Common myeloid progenitor, CD34-positive (primary cell): Measurements from ENCODE around the gene C10orf90.

Experiments
- CTCF ChIA-PET: fragments of 350-600 bp; sonication (Branson Sonifier 250); formaldehyde crosslinking; loops from one replicate; lab custom pipeline; 2021; ENCODE audit warnings: antibody characterized with exemption; lab: Charles Lee
- POLR2A ChIA-PET: fragments of 350-600 bp; sonication (Branson Sonifier 250); formaldehyde crosslinking; loops from one replicate; lab custom pipeline; 2021; ENCODE audit warnings: antibody characterized with exemption; lab: Charles Lee
- DNase-seq, 3 donors: peaks; one replicate each; pipeline versions ENCODE4 v3.0.0 to v3.0.0-alpha.2; 2013
- H3K27ac ChIP-seq, 2 experiments: 1 replicate in 1 of 2; 2 replicates in 1 of 2; pipeline ENCODE4 v1.7.0; 2013; ENCODE audit warnings: inconsistent platforms in 2 of 2, low read length in 2 of 2, mild to moderate bottlenecking in 2 of 2, low read depth in 1 of 2, moderate library complexity in 1 of 2; ENCODE audit not compliant: severe bottlenecking in 2 of 2, insufficient read depth in 1 of 2, poor library complexity in 1 of 2
- H3K27me3 ChIP-seq, 5 experiments: replicated peaks in 2 of 5; 1 replicate in 3 of 5; 2 replicates in 2 of 5; pipeline versions ENCODE4 v1.6.1 to v1.7.0; 2013; ENCODE audit warnings: low read length in 4 of 5, mild to moderate bottlenecking in 2 of 5, moderate library complexity in 2 of 5, inconsistent platforms in 1 of 5; ENCODE audit not compliant: insufficient read depth in 5 of 5, control insufficient read depth in 4 of 5
- H3K36me3 ChIP-seq, 4 experiments: 1 replicate in 2 of 4; 2 replicates in 2 of 4; pipeline versions ENCODE4 v1.6.1 to v1.7.0; 2013; ENCODE audit warnings: low read length in 3 of 4, control low read depth in 1 of 4, mild to moderate bottlenecking in 1 of 4; ENCODE audit not compliant: control insufficient read depth in 4 of 4, insufficient read depth in 4 of 4
- H3K4me1 ChIP-seq, 4 experiments: 1 replicate in 3 of 4; 2 replicates in 1 of 4; pipeline versions ENCODE4 v1.6.1 to v1.7.1; 2013; ENCODE audit warnings: low read length in 3 of 4, mild to moderate bottlenecking in 3 of 4, control low read depth in 1 of 4, inconsistent platforms in 1 of 4, moderate library complexity in 1 of 4; ENCODE audit not compliant: control insufficient read depth in 4 of 4, insufficient read depth in 4 of 4; ENCODE audit errors: control extremely low read depth in 1 of 4
- H3K4me3 ChIP-seq, 7 experiments: 1 replicate in 4 of 7; 2 replicates in 3 of 7; pipeline versions ENCODE4 v1.5.1 to v1.7.0; 2013; ENCODE audit warnings: mild to moderate bottlenecking in 7 of 7, low read length in 6 of 7, moderate library complexity in 6 of 7, inconsistent platforms in 2 of 7, low read depth in 2 of 7, control low read depth in 1 of 7; ENCODE audit not compliant: insufficient read depth in 4 of 7, control insufficient read depth in 1 of 7; ENCODE audit errors: extremely low read depth in 1 of 7
- H3K9me3 ChIP-seq, 5 experiments: 1 replicate in 4 of 5; 2 replicates in 1 of 5; pipeline versions ENCODE4 v1.6.1 to v1.7.1; 2013; ENCODE audit warnings: low read length in 4 of 5, mild to moderate bottlenecking in 2 of 5, inconsistent platforms in 1 of 5, low read depth in 1 of 5, moderate library complexity in 1 of 5; ENCODE audit not compliant: control insufficient read depth in 4 of 5, insufficient read depth in 2 of 5; ENCODE audit errors: control extremely low read depth in 1 of 5
- WGBS: methylation state at CpG from one replicate; pipeline ENCODE4 v1.1.5; 2013; ENCODE audit not compliant: insufficient coverage; 5-methylcytosine and 5-hydroxymethylcytosine counted together

Gene C10orf90

DNA sequence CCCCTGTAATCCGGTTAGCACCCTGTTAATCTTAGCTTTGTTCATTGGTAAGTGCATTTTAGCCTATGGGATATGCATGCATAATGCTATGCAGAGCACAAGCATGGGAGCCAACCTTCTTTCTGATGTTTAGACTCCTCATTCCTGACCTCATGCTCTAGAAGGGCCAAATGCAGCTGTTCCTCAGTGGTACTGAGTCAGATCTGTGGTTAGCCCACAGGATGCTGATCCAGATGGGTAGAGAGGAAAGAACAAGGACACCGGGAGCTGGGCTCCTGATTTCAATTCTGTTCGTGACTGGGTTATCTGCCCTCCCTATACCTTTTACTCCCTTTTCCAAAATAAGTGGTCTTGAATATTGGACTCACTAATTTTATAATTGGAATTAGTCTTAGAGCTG, 31.7 kb upstream of the C10orf90 start:
- Histone ChIP-seq H3K4me3 (no peak overlapping the region), H3K27ac (no peak overlapping the region), H3K27me3 (peaks cover 0 to 16% (median 2%) of the 10 kb centered on the region in 5 experiments), H3K9me3 (no peaks in the 10 kb centered on the region), H3K4me1 (no peaks in the 10 kb centered on the region), H3K36me3 (no peaks in the 10 kb centered on the region)
- ChIA-PET POLR2A (no interaction called here), CTCF (no interaction called here)
- WGBS: no CpG with 5 or more reads among the region's 3 CpGs
- no peak for DNase-seq

DNA sequence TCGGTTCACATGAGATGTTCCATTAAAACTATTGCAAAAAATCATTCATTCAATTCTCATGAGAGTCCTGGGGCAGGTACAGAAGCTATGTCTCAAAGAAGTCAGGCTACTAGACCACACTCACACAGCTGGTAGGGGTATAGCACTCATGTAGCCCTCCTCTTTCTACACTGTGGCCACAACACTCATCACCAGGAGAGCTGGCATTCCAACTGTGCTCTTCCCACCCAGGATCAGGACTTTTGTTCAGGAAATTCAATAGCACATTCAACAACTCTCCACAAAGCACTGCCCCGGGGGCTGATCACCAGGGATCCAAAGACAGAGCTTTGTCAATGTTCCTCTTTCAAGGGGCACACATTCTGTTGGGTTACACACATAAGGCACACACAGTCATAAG, 31.0 kb upstream of the C10orf90 start:
- ChIA-PET CTCF (no interaction called here), POLR2A (no interaction called here)
- H3K4me3 ChIP-seq: no peak overlapping the region
- no peaks in the 10 kb centered on the region for H3K36me3 ChIP-seq
- no peak overlapping the region for H3K27ac ChIP-seq
- peaks cover 0 to 16% (median 2%) of the 10 kb centered on the region in 5 experiments for H3K27me3 ChIP-seq
- 100% methylated on average over 2 of the region's 2 CpGs for WGBS
- no peak for DNase-seq
- H3K4me1 ChIP-seq: no peaks in the 10 kb centered on the region
- H3K9me3 ChIP-seq: no peaks in the 10 kb centered on the region

GRCh38 chr10:126696684-126697083, 26.2 kb upstream of the C10orf90 start:
- Histone ChIP-seq H3K27ac (no peak overlapping the region), H3K27me3 (peaks cover 0 to 3% (median 0%) of the 10 kb centered on the region in 5 experiments), H3K4me3 (no peak overlapping the region), H3K4me1 (no peaks in the 10 kb centered on the region), H3K36me3 (no peaks in the 10 kb centered on the region), H3K9me3 (peaks cover 0 to 2% (median 0%) of the 10 kb centered on the region in 5 experiments)
- WGBS: 92% methylated on average over 1 of the region's 1 CpG
- ChIA-PET POLR2A (no interaction called here), CTCF (no interaction called here)
- no peak for DNase-seq

GRCh38 chr10:126691456-126691855, 21.0 kb upstream of the C10orf90 start:
- WGBS: no CpG with 5 or more reads among the region's 1 CpG
- Histone ChIP-seq H3K36me3 (no peaks in the 10 kb centered on the region), H3K27me3 (no peaks in the 10 kb centered on the region), H3K4me3 (no peak overlapping the region), H3K4me1 (no peaks in the 10 kb centered on the region), H3K9me3 (peaks cover 0 to 7% (median 0%) of the 10 kb centered on the region in 5 experiments), H3K27ac (no peak overlapping the region)
- no peak for DNase-seq
- POLR2A ChIA-PET: no interaction called here
- CTCF ChIA-PET: no interaction called here

GRCh38 chr10:126690534-126690933, 20.0 kb upstream of the C10orf90 start:
- ChIA-PET CTCF (no interaction called here), POLR2A (no interaction called here)
- Histone ChIP-seq H3K27me3 (no peaks in the 10 kb centered on the region), H3K27ac (no peak overlapping the region), H3K4me3 (no peak overlapping the region), H3K36me3 (no peaks in the 10 kb centered on the region), H3K4me1 (no peaks in the 10 kb centered on the region), H3K9me3 (peaks cover 0 to 7% (median 0%) of the 10 kb centered on the region in 5 experiments)
- no peak for DNase-seq
- 54% methylated on average over 2 of the region's 2 CpGs for WGBS

DNA sequence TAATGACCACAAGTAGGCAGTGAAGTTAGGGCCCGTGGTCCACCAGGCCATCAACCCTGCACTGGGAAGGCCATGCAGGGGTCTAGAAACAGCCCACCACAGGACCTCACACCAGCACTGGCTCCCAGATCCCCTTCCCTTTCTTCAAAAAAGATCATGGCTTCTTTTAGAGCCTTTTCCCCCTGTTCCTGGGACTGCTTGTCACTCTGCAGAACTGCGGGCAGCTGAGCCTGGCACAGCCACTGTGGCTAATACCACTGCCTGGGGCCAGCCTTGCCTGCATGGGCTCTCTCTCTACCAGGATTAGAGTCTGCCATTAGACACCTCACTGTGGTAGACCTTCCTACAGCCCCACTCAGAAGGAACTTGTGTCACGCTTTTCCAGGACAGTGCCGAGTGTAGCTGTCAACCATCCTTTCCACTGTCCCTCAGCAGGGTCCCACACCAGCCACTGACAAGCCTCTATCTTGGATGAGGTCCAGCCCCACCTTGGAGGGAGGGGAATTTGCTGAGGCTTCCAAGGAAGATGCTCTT, 19.0 kb upstream of the C10orf90 start:
- Histone ChIP-seq H3K9me3 (peaks cover 0 to 7% (median 0%) of the 10 kb centered on the region in 5 experiments), H3K27ac (no peak overlapping the region), H3K27me3 (no peaks in the 10 kb centered on the region), H3K36me3 (no peaks in the 10 kb centered on the region), H3K4me1 (no peaks in the 10 kb centered on the region), H3K4me3 (no peak overlapping the region)
- ChIA-PET CTCF (no interaction called here), POLR2A (no interaction called here)
- DNase-seq: no peak
- 100% methylated on average over 3 of the region's 4 CpGs for WGBS

GRCh38 chr10:126687121-126687606, 16.7 kb upstream of the C10orf90 start:
- ChIA-PET CTCF (interaction anchor here (0.7 kb wide), 1 partner anchor 82 kb away, joined by 3 read pairs; no protein-coding TSS in a partner anchor), POLR2A (no interaction called here)
- H3K27me3 ChIP-seq: no peaks in the 10 kb centered on the region
- 92% methylated on average over 9 of the region's 10 CpGs for WGBS
- H3K9me3 ChIP-seq: peaks cover 0 to 5% (median 0%) of the 10 kb centered on the region in 5 experiments
- H3K4me1 ChIP-seq: no peaks in the 10 kb centered on the region
- H3K27ac ChIP-seq: no peak overlapping the region
- no peaks in the 10 kb centered on the region for H3K36me3 ChIP-seq
- no peak overlapping the region for H3K4me3 ChIP-seq
- DNase-seq: no peak
